Naive B cell (primary cell): ENCODE data around the gene G3BP2. TPM values are rescaled to one million over a fixed set of nuclear protein-coding genes. Genes with fewer than 3 reads are reported as not detected.

ENCODE experiments used
- ATAC-seq, 2 donors: fragments of 150-1000 bp; cut with Tn5 transposase; 2 replicates each; pipeline ENCODE4 v1.10.0; 2021; ENCODE audit warnings: low read depth in 2 of 2, mild to moderate bottlenecking in 2 of 2, moderate library complexity in 2 of 2
- DNase-seq: peaks from one replicate; pipeline ENCODE4 v3.0.0; 2022
- H3K27ac Mint-ChIP-seq, 6 donors: one replicate each; pipeline ENCODE4 v1.8.0; 2020 to 2022; ENCODE audit warnings: mild to moderate bottlenecking in 6 of 6, mixed read lengths in 6 of 6, moderate library complexity in 5 of 6, inconsistent platforms in 2 of 6
- H3K27me3 Mint-ChIP-seq, 3 donors: one replicate each; pipeline ENCODE4 v1.8.0; 2021 to 2022; ENCODE audit warnings: mixed read lengths in 3 of 3, mild to moderate bottlenecking in 1 of 3
- H3K36me3 Mint-ChIP-seq, 2 donors: one replicate each; pipeline ENCODE4 v1.8.0; 2020 to 2022; ENCODE audit warnings: mixed read lengths in 2 of 2, inconsistent platforms in 1 of 2, mild to moderate bottlenecking in 1 of 2
- H3K4me1 Mint-ChIP-seq, 3 donors: one replicate each; pipeline ENCODE4 v1.8.0; 2020 to 2022; ENCODE audit warnings: mixed read lengths in 3 of 3, inconsistent platforms in 1 of 3, mild to moderate bottlenecking in 1 of 3, moderate library complexity in 1 of 3
- H3K4me3 Mint-ChIP-seq, 8 donors: one replicate each; pipeline ENCODE4 v1.8.0; 2020 to 2022; ENCODE audit warnings: mild to moderate bottlenecking in 8 of 8, mixed read lengths in 8 of 8, moderate library complexity in 8 of 8, inconsistent platforms in 2 of 8
- H3K9me3 Mint-ChIP-seq, 7 donors: one replicate each; pipeline ENCODE4 v1.8.0; 2020 to 2022; ENCODE audit warnings: mixed read lengths in 7 of 7, mild to moderate bottlenecking in 5 of 7, inconsistent platforms in 2 of 7, moderate library complexity in 1 of 7
- polyA plus RNA-seq, 6 donors: library from polyadenylated mRNA; unstranded; fragments of 300-500 nt; fragmentation: Illumina TruSeq; gene quantifications; one replicate each; pipeline ENCODE4 v1.2.3, GENCODE V29; 2021; ENCODE audit warnings: low read depth in 6 of 6

Gene G3BP2
- polyA plus RNA-seq, 6 donors from 2014 or later, result 73.9 to 103 (median 80.5) TPM

DNA sequence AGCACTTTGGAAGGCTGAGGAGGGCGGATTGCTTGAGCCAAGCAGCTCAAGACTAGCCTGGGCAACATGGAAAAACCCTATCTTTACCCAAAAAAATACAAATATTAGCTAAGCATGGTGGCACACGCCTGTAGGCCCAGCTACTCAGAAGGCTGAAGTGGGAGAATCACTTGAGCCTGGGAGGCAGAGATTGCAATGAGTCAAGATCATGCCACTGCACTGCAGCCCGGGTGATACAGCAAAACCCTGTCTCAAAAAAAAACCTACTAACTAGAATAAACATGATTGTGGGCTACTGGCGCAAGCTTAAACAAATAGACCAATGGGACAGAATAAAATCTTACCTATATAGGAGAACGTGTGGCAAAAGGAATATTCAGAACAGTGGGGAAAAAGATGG, 50.2 kb downstream of the G3BP2 start:
- H3K4me3 Mint-ChIP-seq, result no peak overlapping the region
- no peaks in the 10 kb centered on the region for H3K9me3 Mint-ChIP-seq
- H3K27ac Mint-ChIP-seq, result no peak overlapping the region
- DNase-seq, result no peak
- H3K27me3 Mint-ChIP-seq, result peaks cover 0 to 5% (median 4%) of the 10 kb centered on the region in 3 donors
- H3K36me3 Mint-ChIP-seq, result no peaks in the 10 kb centered on the region
- no peaks in the 10 kb centered on the region for H3K4me1 Mint-ChIP-seq
- ATAC-seq, result no peak

DNA sequence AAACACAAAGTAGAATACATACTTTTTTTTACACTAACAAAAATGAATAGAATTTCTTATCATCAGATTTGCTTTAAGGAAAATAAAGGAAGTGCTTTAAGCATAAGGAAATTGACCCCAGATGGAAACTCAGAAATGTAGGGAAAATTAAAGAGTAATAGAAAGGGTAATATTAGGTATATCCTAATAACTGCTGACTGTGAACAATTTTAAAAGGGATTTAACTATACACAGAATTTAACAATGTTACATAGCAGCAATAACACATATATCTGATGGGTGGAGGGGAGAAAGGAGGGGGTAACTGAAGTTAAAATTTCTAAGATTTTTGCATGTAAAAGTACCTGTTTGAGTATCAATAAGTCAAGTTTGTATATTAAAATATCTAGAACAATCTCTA, 51.5 kb downstream of the G3BP2 start:
- no peak overlapping the region for H3K27ac Mint-ChIP-seq
- H3K4me1 Mint-ChIP-seq, result no peaks in the 10 kb centered on the region
- H3K27me3 Mint-ChIP-seq, result peaks cover 0 to 7% (median 4%) of the 10 kb centered on the region in 3 donors
- peaks cover 0 to 1% (median 0%) of the 10 kb centered on the region in 7 donors for H3K9me3 Mint-ChIP-seq
- H3K4me3 Mint-ChIP-seq, result no peak overlapping the region
- ATAC-seq, result no peak
- no peak for DNase-seq
- H3K36me3 Mint-ChIP-seq, result no peaks in the 10 kb centered on the region

DNA sequence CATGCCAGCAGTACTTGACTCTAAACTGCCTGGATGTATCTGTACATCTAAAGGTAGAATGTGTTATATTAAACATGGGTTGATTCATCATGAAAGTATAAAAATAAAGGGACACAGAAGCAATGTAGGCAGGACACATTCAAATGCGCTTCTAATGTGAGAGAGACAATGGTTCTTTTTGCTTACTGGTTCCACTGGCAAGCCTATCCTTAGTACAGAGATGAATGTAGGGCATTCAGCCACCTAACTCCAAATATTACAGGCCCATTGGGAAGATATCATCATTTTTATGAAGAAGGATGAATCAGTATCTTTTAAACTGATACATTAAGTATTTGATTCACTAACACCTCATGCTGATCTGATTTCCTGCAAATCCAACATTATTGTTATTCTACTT, 60.9 kb downstream of the G3BP2 start:
- Mint-ChIP-seq H3K27me3 (peaks cover 0 to 10% (median 0%) of the 10 kb centered on the region in 3 donors), H3K9me3 (peaks cover 0 to 5% (median 2%) of the 10 kb centered on the region in 7 donors), H3K4me3 (no peak overlapping the region), H3K27ac (no peak overlapping the region), H3K4me1 (peaks cover 0 to 5% (median 2%) of the 10 kb centered on the region in 3 donors), H3K36me3 (peaks cover 0 to 6% of the 10 kb centered on the region in 2 donors)
- ATAC-seq (no peak), DNase-seq (no peak)

GRCh38 chr4:75605928-75606327, 67.3 kb downstream of the G3BP2 start:
- Mint-ChIP-seq H3K9me3 (peaks cover 0 to 1% (median 0%) of the 10 kb centered on the region in 7 donors), H3K36me3 (peaks cover 0 to 7% of the 10 kb centered on the region in 2 donors), H3K27ac (no peak overlapping the region), H3K4me3 (no peak overlapping the region), H3K27me3 (peaks cover 0 to under 1% (median 0%) of the 10 kb centered on the region in 3 donors), H3K4me1 (no peaks in the 10 kb centered on the region)
- no peak for ATAC-seq
- DNase-seq, result no peak

- peaks cover 0 to 16% (median 6%) of the 10 kb centered on the region in 3 donors for H3K27me3 Mint-ChIP-seq
- H3K9me3 Mint-ChIP-seq, result no peaks in the 10 kb centered on the region
- H3K27ac Mint-ChIP-seq, result no peak overlapping the region
Observed at GRCh38 chr4:75599647-75600046, 73.6 kb downstream of the G3BP2 start.

DNA sequence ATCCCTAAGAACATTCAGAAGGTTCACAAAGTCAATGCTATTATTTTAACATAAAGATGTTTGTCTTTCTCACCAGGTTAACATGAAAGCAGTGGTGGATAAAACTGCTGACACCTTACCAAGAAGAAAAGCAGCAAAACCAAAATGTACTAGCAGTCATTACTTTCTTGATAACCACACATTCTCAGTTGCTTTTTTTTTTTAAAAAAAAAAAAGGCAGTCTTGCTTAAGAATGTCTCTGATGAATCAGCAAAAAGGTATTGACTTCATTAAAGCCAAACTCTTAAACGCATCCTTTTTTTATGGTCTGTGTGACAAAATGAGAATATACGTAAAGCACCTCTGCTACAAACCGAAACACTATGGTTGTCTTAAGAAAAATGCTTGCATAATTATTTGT, 74.8 kb downstream of the G3BP2 start:
- Mint-ChIP-seq H3K9me3 (no peaks in the 10 kb centered on the region), H3K4me1 (no peaks in the 10 kb centered on the region), H3K27ac (no peak overlapping the region), H3K27me3 (peaks cover 0 to 16% (median 6%) of the 10 kb centered on the region in 3 donors), H3K36me3 (no peaks in the 10 kb centered on the region), H3K4me3 (no peak overlapping the region)
- DNase-seq (no peak), ATAC-seq (no peak)

More at GRCh38 chr4:75599647-75600046, 73.6 kb downstream of the G3BP2 start:
- H3K4me1 Mint-ChIP-seq, result no peaks in the 10 kb centered on the region
- no peaks in the 10 kb centered on the region for H3K36me3 Mint-ChIP-seq
- DNase-seq (no peak), ATAC-seq (no peak)
- H3K4me3 Mint-ChIP-seq, result no peak overlapping the region

- Mint-ChIP-seq H3K9me3 (no peaks in the 10 kb centered on the region), H3K36me3 (no peaks in the 10 kb centered on the region), H3K4me3 (no peak overlapping the region), H3K27me3 (peaks cover 0 to 16% (median 6%) of the 10 kb centered on the region in 3 donors), H3K27ac (no peak overlapping the region), H3K4me1 (no peaks in the 10 kb centered on the region)
- no peak for ATAC-seq
- no peak for DNase-seq
Observed at GRCh38 chr4:75596061-75596460, 77.2 kb downstream of the G3BP2 start.

- Mint-ChIP-seq H3K4me3 (no peak overlapping the region), H3K27me3 (no peaks in the 10 kb centered on the region), H3K9me3 (no peaks in the 10 kb centered on the region), H3K27ac (no peak overlapping the region), H3K36me3 (no peaks in the 10 kb centered on the region), H3K4me1 (no peaks in the 10 kb centered on the region)
- no peak for ATAC-seq
- DNase-seq, result no peak
Observed at GRCh38 chr4:75593393-75593792, 79.8 kb downstream of the G3BP2 start.

Other genes with a start within 250 kb of the G3BP2 start
- 10 to 100 TPM; 21.3 to 37.4 (median 27.4) TPM for gene RCHY1, start 159.0 kb downstream of the G3BP2 start, polyA plus RNA-seq
- 10 to 100 TPM; 10.5 to 13.9 (median 12.9) TPM for gene THAP6, start 158.9 kb downstream of the G3BP2 start, polyA plus RNA-seq
- not detected for gene ODAPH, start 117.3 kb downstream of the G3BP2 start, polyA plus RNA-seq
- gene CDKL2, start 42.9 kb downstream of the G3BP2 start, polyA plus RNA-seq, result not detected
- 10 to 100 TPM; 19.0 to 32.2 (median 28.1) TPM for gene USO1, start 51.2 kb upstream of the G3BP2 start, polyA plus RNA-seq
- not detected for gene PPEF2, start 229.0 kb upstream of the G3BP2 start, polyA plus RNA-seq